ENCODE results near the gene VWA5B1. TPM values are rescaled to one million over a fixed set of nuclear protein-coding genes. Genes with fewer than 3 reads are reported as not detected.

The VWA5B1 gene
- total RNA-seq, 2 donors from 2014 or later: 0.44 TPM; not detected in 1

DNA sequence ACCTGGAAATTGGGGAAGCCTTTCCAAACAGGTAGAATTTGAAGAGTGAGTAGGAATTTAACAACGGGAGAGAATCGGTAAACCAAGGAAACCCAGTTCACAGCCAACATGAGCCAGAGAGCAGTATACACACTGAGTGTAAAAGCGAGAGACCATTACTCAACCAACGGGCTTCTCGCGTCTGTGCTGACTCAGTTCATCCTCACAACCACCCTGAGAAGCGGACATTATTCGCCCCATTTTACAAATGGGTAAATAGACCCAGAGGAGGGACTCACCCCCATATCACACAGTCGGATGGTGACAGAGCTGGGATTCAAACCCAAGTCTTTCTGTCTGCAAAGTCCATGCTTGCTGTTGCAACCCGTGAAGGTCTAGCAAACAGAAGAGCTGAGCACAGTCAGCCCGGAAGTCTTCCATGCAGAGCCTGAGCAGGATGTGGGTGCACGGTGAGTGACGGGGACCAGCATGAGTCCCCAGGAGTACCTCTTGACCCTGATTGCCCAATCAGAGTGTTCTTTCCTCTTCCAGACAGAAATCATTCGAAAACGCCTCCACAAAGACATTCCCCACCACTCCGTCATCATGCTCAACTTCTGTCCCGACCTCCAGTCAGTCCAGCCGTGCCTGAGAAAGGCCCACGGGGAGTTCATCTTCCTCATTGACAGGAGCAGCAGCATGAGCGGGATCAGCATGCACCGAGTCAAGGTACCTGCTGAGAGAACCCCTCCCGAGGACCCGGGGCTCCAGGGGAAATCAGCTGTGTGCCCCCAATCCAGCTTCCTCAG, 32.3 kb downstream of the VWA5B1 start:
- Mint-ChIP-seq H3K27ac (no peak overlapping the region), H3K27me3 (ENCODE audit: insufficient read depth) (peaks cover 21% of the 10 kb centered on the region)
- H3K9ac ChIP-seq (ENCODE audit: extremely low read depth, low read length, poor library complexity, severe bottlenecking): no peak overlapping the region

DNA sequence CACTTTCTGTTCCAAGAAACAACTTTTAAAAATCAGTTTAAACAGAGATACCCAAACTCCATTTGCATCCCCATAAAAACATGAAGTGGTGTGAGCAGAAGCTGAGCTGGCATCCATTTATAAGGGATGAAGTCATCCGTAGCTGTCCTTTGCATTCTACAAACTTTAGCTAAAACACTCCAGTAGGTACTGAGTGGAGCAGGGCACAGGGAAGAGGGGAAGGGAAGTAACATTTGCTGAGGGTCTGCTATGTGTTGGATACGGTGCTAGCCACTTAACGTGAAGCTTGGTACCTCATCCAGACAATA, 32.9 kb downstream of the VWA5B1 start:
- Histone ChIP-seq H3K4me3 (ENCODE audit: low read length) (no peak overlapping the region), H3K27ac (ENCODE audit: low read depth, low read length) (no peak overlapping the region), H3K4me1 (ENCODE audit: control insufficient read depth, insufficient read depth, low read length) (no peaks in the 10 kb centered on the region), H3K36me3 (ENCODE audit: control insufficient read depth, insufficient read depth, low read length) (no peaks in the 10 kb centered on the region), H3K9me3 (ENCODE audit: control insufficient read depth, low read length) (no peaks in the 10 kb centered on the region), H3K9ac (ENCODE audit: extremely low read depth, low read length, poor library complexity, severe bottlenecking) (no peak overlapping the region), H3K27me3 (ENCODE audit: control insufficient read depth, insufficient read depth, low read length, poor library complexity, severe bottlenecking) (peaks cover 17% of the 10 kb centered on the region)
- no peaks in the 10 kb centered on the region for H3K36me3 Mint-ChIP-seq (ENCODE audit: low read depth)
- TF ChIP-seq, protein P1, sequence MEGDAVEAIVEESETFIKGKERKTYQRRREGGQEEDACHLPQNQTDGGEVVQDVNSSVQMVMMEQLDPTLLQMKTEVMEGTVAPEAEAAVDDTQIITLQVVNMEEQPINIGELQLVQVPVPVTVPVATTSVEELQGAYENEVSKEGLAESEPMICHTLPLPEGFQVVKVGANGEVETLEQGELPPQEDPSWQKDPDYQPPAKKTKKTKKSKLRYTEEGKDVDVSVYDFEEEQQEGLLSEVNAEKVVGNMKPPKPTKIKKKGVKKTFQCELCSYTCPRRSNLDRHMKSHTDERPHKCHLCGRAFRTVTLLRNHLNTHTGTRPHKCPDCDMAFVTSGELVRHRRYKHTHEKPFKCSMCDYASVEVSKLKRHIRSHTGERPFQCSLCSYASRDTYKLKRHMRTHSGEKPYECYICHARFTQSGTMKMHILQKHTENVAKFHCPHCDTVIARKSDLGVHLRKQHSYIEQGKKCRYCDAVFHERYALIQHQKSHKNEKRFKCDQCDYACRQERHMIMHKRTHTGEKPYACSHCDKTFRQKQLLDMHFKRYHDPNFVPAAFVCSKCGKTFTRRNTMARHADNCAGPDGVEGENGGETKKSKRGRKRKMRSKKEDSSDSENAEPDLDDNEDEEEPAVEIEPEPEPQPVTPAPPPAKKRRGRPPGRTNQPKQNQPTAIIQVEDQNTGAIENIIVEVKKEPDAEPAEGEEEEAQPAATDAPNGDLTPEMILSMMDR (conservative IDR thresholded peaks at IDR 0.05): no peak
- peaks cover 21% of the 10 kb centered on the region for H3K27me3 Mint-ChIP-seq (ENCODE audit: insufficient read depth)
- no peak overlapping the region for H3K27ac Mint-ChIP-seq
- no peak overlapping the region for H3K4me3 Mint-ChIP-seq
- 84 to 85% methylated on average over 2 to 3 of the region's 3 CpGs for WGBS, 2 experiments (ENCODE audit: insufficient coverage in 1 of 2, insufficient read length in 1 of 2)
- no peak for DNase-seq
- H3K9me3 Mint-ChIP-seq: no peaks in the 10 kb centered on the region
- H3K4me1 Mint-ChIP-seq: peaks cover 6% of the 10 kb centered on the region

More for the DNA sequence above, 32.3 kb downstream of the VWA5B1 start:
- H3K36me3 Mint-ChIP-seq (ENCODE audit: low read depth): no peaks in the 10 kb centered on the region
- DNase-seq: no peak
- no peaks in the 10 kb centered on the region for H3K9me3 Mint-ChIP-seq
- H3K27me3 ChIP-seq (ENCODE audit: control insufficient read depth, insufficient read depth, low read length, poor library complexity, severe bottlenecking): peaks cover 17% of the 10 kb centered on the region
- no peaks in the 10 kb centered on the region for H3K36me3 ChIP-seq (ENCODE audit: control insufficient read depth, insufficient read depth, low read length)
- H3K4me1 Mint-ChIP-seq: peaks cover 6% of the 10 kb centered on the region
- no peak overlapping the region for H3K4me3 ChIP-seq (ENCODE audit: low read length)
- TF ChIP-seq, protein P1 (conservative IDR thresholded peaks at IDR 0.05): no peak
- H3K9me3 ChIP-seq (ENCODE audit: control insufficient read depth, low read length): no peaks in the 10 kb centered on the region
- 89 to 94% methylated on average over 16 to 23 of the region's 23 CpGs for WGBS, 2 experiments (ENCODE audit: insufficient coverage in 1 of 2, insufficient read length in 1 of 2)
- no peaks in the 10 kb centered on the region for H3K4me1 ChIP-seq (ENCODE audit: control insufficient read depth, insufficient read depth, low read length)
- no peak overlapping the region for H3K27ac ChIP-seq (ENCODE audit: low read depth, low read length)
- no peak overlapping the region for H3K4me3 Mint-ChIP-seq

DNA sequence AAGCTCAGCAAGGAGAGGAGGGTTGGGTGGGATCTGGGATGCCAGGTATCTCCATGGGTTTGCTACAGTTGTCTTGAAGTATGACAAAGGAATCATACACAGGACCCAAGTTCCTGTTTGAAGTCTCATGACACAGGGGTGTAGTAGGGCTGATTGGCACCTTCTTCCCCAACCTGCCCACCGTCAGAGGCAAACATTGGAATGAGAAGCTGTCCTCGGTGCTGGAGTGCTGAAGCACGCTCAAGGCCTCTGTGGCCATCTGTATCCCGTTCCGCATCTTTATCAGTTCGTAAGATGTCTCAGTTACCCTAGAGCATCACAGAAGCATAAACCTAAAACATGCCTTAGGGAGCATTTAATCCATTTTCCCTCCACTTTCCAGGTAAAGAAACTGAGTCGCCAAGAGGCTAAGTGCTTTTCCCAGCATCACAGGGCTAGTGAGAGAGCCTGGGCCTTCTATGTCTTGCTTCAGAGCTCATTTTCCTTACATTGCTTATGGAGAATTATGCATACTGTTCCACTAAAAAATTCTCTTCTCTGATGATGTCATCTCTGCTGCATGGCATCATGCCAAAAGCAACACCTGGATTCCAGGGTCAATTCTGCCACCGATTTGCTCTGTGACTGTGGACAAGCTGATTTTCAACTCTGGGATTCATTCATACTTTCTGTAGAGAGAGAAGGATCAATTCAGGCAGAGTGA, 34.2 kb downstream of the VWA5B1 start:
- peaks cover 6% of the 10 kb centered on the region for H3K4me1 Mint-ChIP-seq
- H3K9me3 Mint-ChIP-seq: no peaks in the 10 kb centered on the region
- DNase-seq: no peak
- no peaks in the 10 kb centered on the region for H3K36me3 ChIP-seq (ENCODE audit: control insufficient read depth, insufficient read depth, low read length)
- no peak overlapping the region for H3K4me3 Mint-ChIP-seq
- peaks cover 15% of the 10 kb centered on the region for H3K27me3 ChIP-seq (ENCODE audit: control insufficient read depth, insufficient read depth, low read length, poor library complexity, severe bottlenecking)
- H3K27ac ChIP-seq (ENCODE audit: low read depth, low read length): no peak overlapping the region
- TF ChIP-seq, protein P1 (conservative IDR thresholded peaks at IDR 0.05): no peak
- no peaks in the 10 kb centered on the region for H3K4me1 ChIP-seq (ENCODE audit: control insufficient read depth, insufficient read depth, low read length)
- peaks cover 22% of the 10 kb centered on the region for H3K27me3 Mint-ChIP-seq (ENCODE audit: insufficient read depth)
- 86 to 90% methylated on average over 8 of the region's 8 CpGs for WGBS, 2 experiments (ENCODE audit: insufficient coverage in 1 of 2, insufficient read length in 1 of 2)
- H3K9me3 ChIP-seq (ENCODE audit: control insufficient read depth, low read length): no peaks in the 10 kb centered on the region
- H3K36me3 Mint-ChIP-seq (ENCODE audit: low read depth): no peaks in the 10 kb centered on the region
- H3K27ac Mint-ChIP-seq: no peak overlapping the region
- no peak overlapping the region for H3K4me3 ChIP-seq (ENCODE audit: low read length)
- H3K9ac ChIP-seq (ENCODE audit: extremely low read depth, low read length, poor library complexity, severe bottlenecking): no peak overlapping the region
